Femur (tissue), 1 donor: ENCODE results near the gene ZBTB20.

Source experiments
- DNase-seq: peaks from one replicate; pipeline ENCODE4 v3.0.0-alpha.2; 2017

The ZBTB20 gene

GRCh38 chr3:115086344-115086743 lies 60.7 kb downstream of the ZBTB20 start:
- DNase-seq = no peak

DNA sequence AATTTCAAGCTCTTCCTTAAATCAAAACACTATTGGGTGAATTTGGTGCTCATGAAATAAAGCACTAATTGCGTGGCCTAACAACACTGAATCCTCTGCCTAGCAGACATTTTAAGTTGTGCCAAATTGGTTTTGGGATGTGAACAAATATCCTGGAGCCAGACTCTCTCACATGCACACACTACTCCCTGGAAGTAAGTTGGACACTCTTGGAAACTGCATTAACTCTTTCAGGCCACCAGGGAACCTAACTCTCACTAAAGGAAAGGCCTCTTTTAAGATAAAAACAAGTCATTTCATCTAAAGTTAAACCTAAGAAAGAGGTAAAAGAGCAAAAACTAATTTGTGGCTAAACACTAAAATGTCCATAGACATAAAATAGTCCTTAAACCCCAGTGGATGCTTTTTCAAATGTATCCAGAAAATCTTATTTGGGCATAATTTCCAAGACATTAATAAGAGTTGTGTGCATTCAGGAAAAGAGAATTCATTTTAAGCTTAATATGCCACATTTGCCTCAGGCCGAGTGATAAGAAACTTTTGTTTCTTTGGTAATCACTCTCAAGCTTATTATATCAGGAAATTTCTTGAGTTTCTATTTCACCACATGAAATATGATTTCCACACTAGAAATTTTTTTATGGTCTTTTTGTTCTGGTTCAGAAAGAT lies 61.8 kb downstream of the ZBTB20 start:
- DNase-seq = no peak

GRCh38 chr3:115084686-115085085 lies 62.4 kb downstream of the ZBTB20 start:
- DNase-seq = no peak

- DNase-seq = no peak
Measured at GRCh38 chr3:115082260-115082659, 64.8 kb downstream of the ZBTB20 start.

- no peak for DNase-seq
Measured at GRCh38 chr3:115081444-115081843, 65.6 kb downstream of the ZBTB20 start.

- no peak for DNase-seq
Measured at GRCh38 chr3:115077501-115078250, 69.4 kb downstream of the ZBTB20 start.

- DNase-seq = no peak
Measured at GRCh38 chr3:115074502-115074901, 72.6 kb downstream of the ZBTB20 start.

- DNase-seq = no peak
Measured at GRCh38 chr3:115072265-115073021, 74.6 kb downstream of the ZBTB20 start.

DNA sequence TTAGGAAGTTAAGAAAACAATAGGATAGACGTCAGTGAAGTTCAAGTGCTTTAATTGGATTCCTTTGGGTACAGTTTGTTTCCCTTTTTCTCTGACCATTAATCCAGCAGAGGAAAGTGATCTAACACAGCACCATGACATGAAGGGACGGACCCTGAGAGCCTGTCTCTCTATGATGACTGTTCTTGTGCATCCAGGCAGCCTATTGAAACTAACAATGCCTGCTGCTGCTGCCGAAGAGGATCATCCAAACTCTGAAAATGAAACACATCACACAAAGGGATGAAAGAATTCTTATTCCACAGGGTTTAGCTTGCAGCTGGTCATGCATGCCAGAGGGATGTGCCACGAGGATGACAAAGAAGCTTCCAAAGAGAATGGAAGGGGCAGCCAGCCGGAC lies 75.5 kb downstream of the ZBTB20 start:
- DNase-seq = no peak

GRCh38 chr3:115071166-115071565 lies 75.9 kb downstream of the ZBTB20 start:
- DNase-seq = no peak

DNA sequence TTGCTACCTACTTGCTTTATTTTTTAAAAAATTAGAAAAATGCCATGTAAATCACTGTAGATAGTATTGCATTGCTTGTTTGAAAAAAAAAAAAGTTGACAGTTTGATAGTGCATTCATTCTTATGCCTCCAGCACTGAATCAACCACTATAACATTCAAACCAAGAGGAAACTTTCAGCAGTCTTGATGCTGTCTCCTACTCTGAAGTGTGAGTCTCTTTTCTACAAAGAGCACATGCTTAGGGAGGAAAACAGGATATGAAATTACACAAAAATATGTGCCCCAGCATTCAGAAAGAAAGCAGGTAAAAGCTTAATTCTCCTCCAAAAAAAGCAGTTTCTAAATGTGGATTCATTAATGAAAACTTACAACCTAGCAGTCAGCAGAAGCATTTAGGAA lies 78.3 kb downstream of the ZBTB20 start:
- no peak for DNase-seq

DNA sequence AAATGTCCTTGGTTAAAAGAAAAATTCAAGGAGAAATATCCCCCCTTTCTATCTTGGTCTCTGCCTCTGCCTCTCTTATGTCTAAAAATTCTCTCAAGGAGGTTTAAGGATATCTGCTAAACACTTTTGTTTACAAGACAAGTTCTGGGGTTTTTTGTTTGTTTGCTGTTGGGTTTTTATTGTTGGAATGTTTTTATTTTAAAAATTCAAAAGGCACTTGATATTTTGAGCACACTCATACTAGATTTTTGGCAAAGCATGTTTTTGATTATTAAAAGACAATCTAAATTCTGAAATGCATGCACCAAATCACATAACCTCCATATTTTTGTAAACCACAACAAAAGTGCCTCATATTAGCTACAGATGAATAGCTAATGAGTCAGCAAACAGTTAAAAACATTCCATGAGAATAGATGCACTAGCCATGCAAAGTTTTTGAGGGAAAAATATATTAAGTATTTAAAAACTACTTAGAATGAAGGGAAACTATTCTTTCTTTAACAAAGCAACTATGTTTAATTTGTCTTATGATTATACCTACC lies 84.6 kb downstream of the ZBTB20 start:
- DNase-seq = no peak

- peak; percentile 23 for DNase-seq
Measured at GRCh38 chr3:115062009-115062408, 85.1 kb downstream of the ZBTB20 start.

GRCh38 chr3:115052906-115053305 lies 94.2 kb downstream of the ZBTB20 start:
- no peak for DNase-seq

DNA sequence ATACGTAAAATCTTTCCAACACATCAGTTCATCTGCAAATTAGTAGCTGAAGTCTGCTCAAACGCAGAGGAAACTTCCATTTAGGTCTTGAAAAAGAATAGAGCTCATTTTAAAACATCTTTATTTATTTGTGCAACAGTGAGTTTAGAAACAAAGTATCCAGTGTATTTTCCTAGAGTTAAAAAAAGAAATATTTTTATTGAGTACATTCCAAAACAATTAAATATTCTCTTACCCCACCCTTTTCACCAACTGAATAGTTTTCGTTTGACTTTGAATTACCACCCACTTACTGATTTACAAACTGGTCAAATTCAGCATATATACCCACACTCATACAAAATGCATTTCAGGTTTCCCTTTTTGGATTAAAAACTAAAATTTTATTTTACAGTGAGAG lies 104.7 kb downstream of the ZBTB20 start:
- DNase-seq = no peak

- no peak for DNase-seq
Measured at GRCh38 chr3:115040673-115041286, 106.3 kb downstream of the ZBTB20 start.

DNA sequence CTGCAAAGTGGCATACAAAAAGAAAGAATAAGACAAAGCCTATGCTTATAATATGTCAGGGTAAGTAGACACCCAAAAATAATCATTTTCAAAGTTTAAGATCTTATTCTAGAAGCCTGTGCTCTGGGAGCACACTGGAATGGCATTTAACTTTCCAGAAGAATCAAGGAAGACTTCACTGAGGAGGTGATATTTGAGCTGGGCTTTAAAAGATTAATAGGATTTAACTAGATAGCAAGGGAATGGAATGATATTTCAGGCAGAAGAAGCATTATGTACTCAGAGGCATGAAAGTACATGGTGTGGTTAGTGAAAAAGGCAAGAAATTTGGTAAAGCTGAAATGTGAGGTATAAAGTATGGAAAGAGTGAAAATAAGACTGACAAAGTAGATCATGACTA lies 106.8 kb downstream of the ZBTB20 start:
- DNase-seq = no peak

DNA sequence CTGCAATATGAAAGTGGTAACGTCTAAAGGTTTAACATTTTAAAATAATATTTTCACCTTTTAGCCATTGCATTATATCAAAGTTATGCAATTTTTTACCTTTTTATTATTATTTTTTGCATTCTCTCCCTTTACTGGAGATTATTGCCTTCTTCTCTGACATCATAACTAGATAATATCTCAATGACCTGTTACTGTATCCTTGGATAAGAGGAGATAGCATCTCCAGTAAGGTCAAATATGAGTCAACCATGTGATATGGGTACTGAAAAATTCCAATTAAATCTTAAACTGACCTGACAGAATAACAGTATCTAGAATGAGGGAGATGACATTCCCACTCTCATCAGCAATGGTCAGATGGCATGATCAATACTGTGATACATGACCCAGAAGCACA lies 108.3 kb downstream of the ZBTB20 start:
- DNase-seq = no peak

DNA sequence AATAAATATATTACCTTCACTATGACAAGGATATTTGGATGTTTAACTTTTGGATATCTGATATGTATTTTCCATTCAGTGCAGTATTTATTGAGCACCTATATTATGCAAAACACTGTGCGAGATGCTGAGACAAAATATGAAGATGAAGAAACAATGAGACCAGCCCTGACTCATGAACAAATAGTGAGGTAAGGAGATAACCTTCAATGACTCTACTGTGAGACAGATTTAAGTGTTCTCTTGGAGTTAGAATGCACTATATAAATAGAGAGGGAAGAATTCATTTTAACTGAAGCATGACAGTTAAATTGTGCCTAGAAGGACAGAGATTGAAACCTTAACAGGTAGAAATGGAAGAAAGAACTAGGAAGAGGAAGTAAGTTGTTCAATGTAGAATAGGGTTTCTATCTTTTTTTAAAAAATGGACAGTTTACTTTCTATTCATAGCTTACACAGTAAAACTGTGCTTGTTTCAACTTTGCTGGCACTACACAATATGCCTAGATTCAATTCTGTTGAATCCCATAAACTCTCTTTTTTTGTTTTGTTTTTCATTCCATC lies 124.2 kb downstream of the ZBTB20 start:
- DNase-seq = no peak

- DNase-seq = no peak
Measured at GRCh38 chr3:115022199-115022598, 124.9 kb downstream of the ZBTB20 start.

- DNase-seq = no peak
Measured at GRCh38 chr3:115021061-115021460, 126.0 kb downstream of the ZBTB20 start.

- peak; percentile 17 for DNase-seq
Measured at GRCh38 chr3:115019900-115020299, 127.2 kb downstream of the ZBTB20 start.

DNA sequence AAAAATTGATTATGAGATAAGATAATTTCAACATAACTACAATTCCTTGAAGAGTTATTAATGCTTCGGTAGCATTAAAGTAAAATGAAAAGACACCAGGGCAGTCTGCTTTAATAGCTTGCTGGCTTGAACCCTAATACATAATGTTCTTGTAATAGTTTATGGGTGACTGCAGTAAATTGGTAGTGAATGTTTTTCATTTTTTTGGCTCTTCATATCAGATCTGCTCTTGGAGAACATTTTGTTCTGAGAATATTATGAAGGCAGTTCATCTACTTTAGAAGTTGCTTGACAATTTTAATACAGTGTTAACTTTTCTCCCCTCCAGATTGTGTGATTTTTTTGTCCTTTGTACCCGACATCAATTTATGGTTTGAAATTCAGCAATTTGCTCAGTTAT lies 128.4 kb downstream of the ZBTB20 start:
- no peak for DNase-seq
